ENCODE data around the gene INPP5E. TPM values are rescaled to one million over a fixed set of nuclear protein-coding genes. Genes with fewer than 3 reads are reported as not detected.

Gene INPP5E
- total RNA-seq, 1 donor from 2014 or later = 16.7 TPM

DNA sequence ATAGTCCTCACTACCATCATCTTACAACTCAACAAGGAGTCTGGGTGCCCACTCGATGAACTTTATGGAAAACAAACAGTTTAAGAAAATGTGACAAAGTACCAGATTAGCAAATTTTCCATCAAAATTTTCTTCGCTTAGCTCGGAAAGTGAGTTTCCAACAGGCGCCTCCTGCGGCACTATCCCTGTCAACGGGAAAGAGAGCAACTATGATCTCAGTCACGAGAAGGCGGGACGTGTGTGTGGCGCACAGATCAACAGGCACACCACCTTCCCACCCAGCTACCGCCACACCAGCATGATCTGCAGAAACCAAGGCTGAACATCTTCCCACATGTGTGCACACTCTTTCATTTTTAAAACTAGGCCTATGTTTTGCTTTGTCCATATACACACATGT lies 13.7 kb upstream of the INPP5E start:
- TF ChIP-seq, protein P1, sequence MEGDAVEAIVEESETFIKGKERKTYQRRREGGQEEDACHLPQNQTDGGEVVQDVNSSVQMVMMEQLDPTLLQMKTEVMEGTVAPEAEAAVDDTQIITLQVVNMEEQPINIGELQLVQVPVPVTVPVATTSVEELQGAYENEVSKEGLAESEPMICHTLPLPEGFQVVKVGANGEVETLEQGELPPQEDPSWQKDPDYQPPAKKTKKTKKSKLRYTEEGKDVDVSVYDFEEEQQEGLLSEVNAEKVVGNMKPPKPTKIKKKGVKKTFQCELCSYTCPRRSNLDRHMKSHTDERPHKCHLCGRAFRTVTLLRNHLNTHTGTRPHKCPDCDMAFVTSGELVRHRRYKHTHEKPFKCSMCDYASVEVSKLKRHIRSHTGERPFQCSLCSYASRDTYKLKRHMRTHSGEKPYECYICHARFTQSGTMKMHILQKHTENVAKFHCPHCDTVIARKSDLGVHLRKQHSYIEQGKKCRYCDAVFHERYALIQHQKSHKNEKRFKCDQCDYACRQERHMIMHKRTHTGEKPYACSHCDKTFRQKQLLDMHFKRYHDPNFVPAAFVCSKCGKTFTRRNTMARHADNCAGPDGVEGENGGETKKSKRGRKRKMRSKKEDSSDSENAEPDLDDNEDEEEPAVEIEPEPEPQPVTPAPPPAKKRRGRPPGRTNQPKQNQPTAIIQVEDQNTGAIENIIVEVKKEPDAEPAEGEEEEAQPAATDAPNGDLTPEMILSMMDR (IDR thresholded peaks at IDR 0.05) = no peak
- H3K27me3 Mint-ChIP-seq (ENCODE audit: unreplicated experiment) = no peaks in the 10 kb centered on the region
- no peak for DNase-seq (ENCODE audit: extremely low spot score, unreplicated experiment)
- no peaks in the 10 kb centered on the region for H3K9me3 Mint-ChIP-seq (ENCODE audit: unreplicated experiment)
- H3K4me3 Mint-ChIP-seq (ENCODE audit: unreplicated experiment) = no peak overlapping the region
- H3K27ac Mint-ChIP-seq (ENCODE audit: unreplicated experiment) = no peak overlapping the region
- no peaks in the 10 kb centered on the region for H3K4me1 Mint-ChIP-seq (ENCODE audit: unreplicated experiment)
- peaks cover 54% of the 10 kb centered on the region for H3K36me3 Mint-ChIP-seq (ENCODE audit: unreplicated experiment)

DNA sequence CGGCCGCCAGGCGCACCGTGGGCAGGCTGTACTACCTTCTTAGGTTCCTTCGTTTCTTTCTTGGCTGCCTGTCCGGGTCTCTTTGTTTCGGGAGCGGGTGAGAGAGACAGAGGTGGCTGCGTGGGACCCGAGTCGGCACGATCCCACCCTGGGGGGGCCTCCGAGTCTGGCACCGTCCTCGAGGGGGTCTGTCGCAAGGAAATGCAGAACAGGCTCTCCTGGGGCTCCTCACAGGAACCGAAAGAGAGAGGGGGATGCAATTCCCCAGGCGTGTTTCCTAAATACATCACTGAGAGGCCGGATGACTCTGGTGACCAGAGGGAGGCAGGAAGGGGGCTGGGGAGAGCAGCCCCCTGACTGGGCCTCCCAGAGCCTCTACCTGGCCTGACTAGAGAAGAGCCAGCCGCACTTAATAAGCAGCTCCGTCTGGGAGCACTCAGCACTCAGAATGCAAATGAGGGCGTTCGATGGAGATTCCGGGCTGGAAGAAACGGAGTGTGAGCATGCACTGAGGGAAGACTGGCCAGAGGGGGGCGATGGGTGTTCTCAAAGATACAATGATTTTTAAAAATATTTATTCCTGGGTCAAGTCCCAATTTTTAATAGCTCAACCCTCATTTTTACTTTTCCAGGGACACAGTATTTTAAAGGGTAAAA lies 11.7 kb upstream of the INPP5E start:
- Mint-ChIP-seq H3K9me3 (ENCODE audit: unreplicated experiment) (no peaks in the 10 kb centered on the region), H3K4me3 (ENCODE audit: unreplicated experiment) (no peak overlapping the region), H3K4me1 (ENCODE audit: unreplicated experiment) (no peaks in the 10 kb centered on the region), H3K36me3 (ENCODE audit: unreplicated experiment) (peaks cover 56% of the 10 kb centered on the region), H3K27me3 (ENCODE audit: unreplicated experiment) (no peaks in the 10 kb centered on the region), H3K27ac (ENCODE audit: unreplicated experiment) (no peak overlapping the region)
- TF ChIP-seq, protein P1 (IDR thresholded peaks at IDR 0.05) = no peak
- DNase-seq (ENCODE audit: extremely low spot score, unreplicated experiment) = no peak

GRCh38 chr9:136448655-136449054 lies 9.0 kb upstream of the INPP5E start:
- Mint-ChIP-seq H3K36me3 (ENCODE audit: unreplicated experiment) (peaks cover 56% of the 10 kb centered on the region), H3K4me3 (ENCODE audit: unreplicated experiment) (no peak overlapping the region), H3K9me3 (ENCODE audit: unreplicated experiment) (no peaks in the 10 kb centered on the region), H3K27ac (ENCODE audit: unreplicated experiment) (no peak overlapping the region), H3K27me3 (ENCODE audit: unreplicated experiment) (no peaks in the 10 kb centered on the region), H3K4me1 (ENCODE audit: unreplicated experiment) (no peaks in the 10 kb centered on the region)
- TF ChIP-seq, protein P1 (IDR thresholded peaks at IDR 0.05) = no peak
- no peak for DNase-seq (ENCODE audit: extremely low spot score, unreplicated experiment)

DNA sequence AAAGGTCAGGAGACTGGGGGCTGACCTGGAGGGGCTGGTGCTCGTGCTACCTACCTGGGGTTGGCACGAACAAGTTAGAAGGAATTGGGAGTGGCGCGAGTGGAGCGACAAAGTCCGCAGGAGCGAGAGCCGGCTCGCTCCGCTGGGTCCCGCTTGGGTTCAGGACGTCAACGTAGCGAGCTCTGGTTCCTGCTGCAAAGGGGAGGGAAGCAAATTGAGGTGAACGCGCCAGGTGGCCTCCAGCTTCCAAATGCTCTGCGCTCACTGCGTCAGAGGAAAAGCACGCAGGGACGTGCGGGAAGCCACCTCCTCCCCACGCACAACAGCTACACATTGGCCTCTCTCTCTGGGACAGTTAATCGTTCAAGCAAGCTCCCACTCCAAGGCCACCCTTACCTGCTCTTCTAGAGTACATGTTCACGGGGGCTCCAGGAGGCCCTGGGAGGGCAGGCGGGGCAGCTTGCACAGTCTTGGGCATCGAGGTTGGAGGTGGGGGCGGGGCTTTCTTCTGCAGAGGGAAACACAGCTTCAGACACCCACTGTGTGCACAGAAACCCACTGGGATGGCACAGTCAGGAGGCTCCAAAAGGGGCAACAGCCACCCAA lies 7.6 kb upstream of the INPP5E start:
- Mint-ChIP-seq H3K4me3 (ENCODE audit: unreplicated experiment) (no peak overlapping the region), H3K9me3 (ENCODE audit: unreplicated experiment) (no peaks in the 10 kb centered on the region)
- no peak for DNase-seq (ENCODE audit: extremely low spot score, unreplicated experiment)

GRCh38 chr9:136445799-136446198 lies 6.2 kb upstream of the INPP5E start:
- TF ChIP-seq, protein P1 (IDR thresholded peaks at IDR 0.05) = no peak
- Mint-ChIP-seq H3K4me3 (ENCODE audit: unreplicated experiment) (no peak overlapping the region), H3K9me3 (ENCODE audit: unreplicated experiment) (no peaks in the 10 kb centered on the region), H3K27me3 (ENCODE audit: unreplicated experiment) (no peaks in the 10 kb centered on the region), H3K27ac (ENCODE audit: unreplicated experiment) (no peak overlapping the region), H3K36me3 (ENCODE audit: unreplicated experiment) (peaks cover 55% of the 10 kb centered on the region), H3K4me1 (ENCODE audit: unreplicated experiment) (peaks cover 4% of the 10 kb centered on the region)
- no peak for DNase-seq (ENCODE audit: extremely low spot score, unreplicated experiment)

More for the DNA sequence above, 7.6 kb upstream of the INPP5E start:
- TF ChIP-seq, protein P1 (IDR thresholded peaks at IDR 0.05) = no peak
- Mint-ChIP-seq H3K36me3 (ENCODE audit: unreplicated experiment) (peaks cover 57% of the 10 kb centered on the region), H3K27ac (ENCODE audit: unreplicated experiment) (no peak overlapping the region), H3K27me3 (ENCODE audit: unreplicated experiment) (no peaks in the 10 kb centered on the region), H3K4me1 (ENCODE audit: unreplicated experiment) (no peaks in the 10 kb centered on the region)
